Ovary (tissue), 3 donors: Measurements from ENCODE around the gene ABCC1.

Source experiments
- CTCF ChIP-seq, 3 donors: fragments of 450-650 bp in 2 of 3; fragments of 200-600 bp in 1 of 3; IDR thresholded peaks; one replicate each; pipeline versions ENCODE4 v1.5.1 to v1.8.0; 2016 to 2022; ENCODE audit warnings: antibody characterized with exemption in 3 of 3, mild to moderate bottlenecking in 1 of 3
- EP300 ChIP-seq: sonication (generic); formaldehyde crosslinking; IDR thresholded peaks from one replicate; pipeline ENCODE4 v1.6.1; 2017; ENCODE audit warnings: antibody characterized with exemption
- POLR2A ChIP-seq: fragments of 450-650 bp; IDR thresholded peaks from one replicate; pipeline ENCODE4 v1.6.1; 2017; ENCODE audit warnings: antibody characterized with exemption, mild to moderate bottlenecking, moderate library complexity
- donor health status: DM: no; HTN: no; CAD: no.

GRCh38 chr16:16186820-16187219, 237.4 kb downstream of the ABCC1 start:
- TF ChIP-seq CTCF (IDR thresholded peaks at IDR 0.05): no peak
- TF ChIP-seq EP300: no peak
- TF ChIP-seq POLR2A: no peak
